Transverse colon (tissue), 4 donors: Measurements from ENCODE around the gene GNPAT. TPM values are rescaled to one million over a fixed set of nuclear protein-coding genes. Genes with fewer than 3 reads are reported as not detected.
A peak's percentile ranks its signal among the peaks of the same experiment; 100 is the strongest.

Source experiments
- DNase-seq: peaks from one replicate; pipeline ENCODE4 v3.0.0-alpha.2; 2019
- H3K27ac ChIP-seq, 4 donors: fragments of 200-600 bp; sonication (generic); 2 replicates each; pipeline ENCODE4 v1.5.1; 2016 to 2018; ENCODE audit warnings: inconsistent platforms in 4 of 4
- H3K27me3 ChIP-seq: fragments of 200-600 bp; sonication (generic); 2 replicates; pipeline ENCODE4 v1.5.1; 2017; ENCODE audit warnings: inconsistent platforms
- H3K36me3 ChIP-seq, 4 donors: fragments of 200-600 bp; sonication (generic); 2 replicates each; pipeline ENCODE4 v1.5.1; 2017 to 2019; ENCODE audit warnings: inconsistent platforms in 4 of 4
- H3K4me1 ChIP-seq, 4 donors: fragments of 200-600 bp; sonication (generic); 2 replicates each; pipeline ENCODE4 v1.5.1; 2017 to 2020; ENCODE audit warnings: inconsistent platforms in 4 of 4
- H3K4me3 ChIP-seq, 4 donors: fragments of 200-600 bp; sonication (generic); 1 replicate in 1 of 4; 2 replicates in 3 of 4; pipeline versions ENCODE4 v1.5.1 to v1.6.1; 2017 to 2019; ENCODE audit warnings: inconsistent platforms in 4 of 4
- H3K9me3 ChIP-seq, 2 donors: fragments of 200-600 bp; sonication (generic); 2 replicates each; pipeline ENCODE4 v1.5.1; 2017 to 2019; ENCODE audit warnings: inconsistent platforms in 2 of 2
- CTCF ChIP-seq, 5 experiments: fragments of 200-600 bp in 3 of 5; fragments of 450-650 bp in 2 of 5; sonication (generic) in 3 of 5; IDR thresholded peaks; 1 replicate in 2 of 5; 2 replicates in 3 of 5; pipeline ENCODE4 v1.5.1; 2016 to 2017; ENCODE audit warnings: antibody characterized with exemption in 5 of 5, inconsistent platforms in 3 of 5, mild to moderate bottlenecking in 2 of 5, moderate library complexity in 1 of 5
- EP300 ChIP-seq: sonication (generic); formaldehyde crosslinking; IDR thresholded peaks from one replicate; pipeline ENCODE4 v1.6.1; 2017; ENCODE audit warnings: antibody characterized with exemption, low read depth
- POLR2A ChIP-seq: fragments of 450-650 bp; IDR thresholded peaks from one replicate; pipeline ENCODE4 v1.6.1; 2016; ENCODE audit warnings: antibody characterized with exemption, mild to moderate bottlenecking, moderate library complexity
- POLR2AphosphoS5 ChIP-seq, 3 donors: sonication (generic); formaldehyde crosslinking; IDR thresholded peaks; one replicate each; pipeline ENCODE4 v1.6.1; 2016; ENCODE audit warnings: antibody characterized with exemption in 3 of 3
- WGBS, 2 donors: methylation state at CpG; one replicate each; pipeline ENCODE4 v1.1.5; 2018; ENCODE audit warnings: low coverage in 1 of 2; 5-methylcytosine and 5-hydroxymethylcytosine counted together
- in situ Hi-C, 4 donors: fragments of 200-750 bp; cut with MboI; loops; one replicate each; pipeline versions ENCODE4 v1.15.0 to v1.15.1; 2017; ENCODE audit warnings: low sequenced_read_pairs in 3 of 4, low pct_ligation_motif_present in 1 of 4, low pct_unique_long_range_greater_than_20kb in 1 of 4
- intact Hi-C: fragments of 100-400 bp; cut with DNase I; formaldehyde crosslinking; loops from one replicate; pipeline ENCODE4 v1.15.1; 2023; ENCODE audit warnings: low total_unique reads
- total RNA-seq, 4 donors: library from RNA; depleted of rRNA; stranded (reverse); fragments of >200 nt; gene quantifications; one replicate each; pipeline ENCODE4 v1.1.0, GENCODE V29; 2016

Gene GNPAT
- total RNA-seq, 4 donors from 2014 or later = 19.5 to 123 (median 36.8) TPM

- TF ChIP-seq POLR2A = no peak
- no peak for TF ChIP-seq EP300
- no peak for TF ChIP-seq POLR2AphosphoS5 (IDR thresholded peaks at IDR 0.05)
- no peak for TF ChIP-seq CTCF (IDR thresholded peaks at IDR 0.05)
- no peak overlapping the region for H3K4me3 ChIP-seq
- no peak overlapping the region for H3K27ac ChIP-seq
- 92 to 93% methylated on average over 4 to 11 of the region's 11 CpGs for WGBS, 2 donors
- no peak for DNase-seq
- H3K4me1 ChIP-seq = peaks cover 0 to 6% (median 0%) of the 10 kb centered on the region in 4 donors
- no peaks in the 10 kb centered on the region for H3K27me3 ChIP-seq
- intact Hi-C loops (no loop called here), in situ Hi-C loops (loop anchor here (25.0 kb wide), 2 partner anchors 308 to 434 kb away; no protein-coding TSS in a partner anchor)
- no peaks in the 10 kb centered on the region for H3K9me3 ChIP-seq
- peaks cover 0 to 18% (median 4%) of the 10 kb centered on the region in 4 donors for H3K36me3 ChIP-seq
Measured at GRCh38 chr1:231220801-231221200, 20.2 kb upstream of the GNPAT start.

GRCh38 chr1:231226156-231226555 lies 14.9 kb upstream of the GNPAT start:
- Histone ChIP-seq H3K9me3 (no peaks in the 10 kb centered on the region), H3K4me1 (no peaks in the 10 kb centered on the region), H3K36me3 (peaks cover 0 to 43% (median 15%) of the 10 kb centered on the region in 4 donors), H3K27me3 (no peaks in the 10 kb centered on the region), H3K4me3 (no peak overlapping the region), H3K27ac (no peak overlapping the region)
- DNase-seq = no peak
- in situ Hi-C loops (no loop called here), intact Hi-C loops (no loop called here)
- no peak for TF ChIP-seq CTCF (IDR thresholded peaks at IDR 0.05)
- no peak for TF ChIP-seq POLR2A
- no peak for TF ChIP-seq EP300
- no peak for TF ChIP-seq POLR2AphosphoS5 (IDR thresholded peaks at IDR 0.05)
- WGBS, 2 donors = 87% methylated on average over 7 of the region's 7 CpGs; no CpG with 5 or more reads in 1 of the 2 donors

- Histone ChIP-seq H3K4me3 (no peak overlapping the region), H3K4me1 (peaks cover 2 to 42% (median 33%) of the 10 kb centered on the region in 4 donors), H3K27me3 (no peaks in the 10 kb centered on the region), H3K36me3 (peaks cover 0 to 19% (median 8%) of the 10 kb centered on the region in 4 donors), H3K9me3 (no peaks in the 10 kb centered on the region), H3K27ac (no peak overlapping the region)
- intact Hi-C loops = no loop called here
- WGBS, 2 donors = 97 to 100% methylated on average over 5 to 10 of the region's 10 CpGs
- in situ Hi-C loops = no loop called here
- no peak for DNase-seq
- TF ChIP-seq POLR2A (no peak), CTCF (IDR thresholded peaks at IDR 0.05) (no peak), EP300 (no peak)
Measured at GRCh38 chr1:231231511-231231910, 9.5 kb upstream of the GNPAT start.

- DNase-seq = no peak
- in situ Hi-C loops (no loop called here), intact Hi-C loops (no loop called here)
- H3K9me3 ChIP-seq = no peaks in the 10 kb centered on the region
- peaks cover 0 to 12% (median 5%) of the 10 kb centered on the region in 4 donors for H3K36me3 ChIP-seq
- H3K27me3 ChIP-seq = no peaks in the 10 kb centered on the region
- H3K4me3 ChIP-seq = peak overlapping the region in 1 of 4 donors; percentile 18
- TF ChIP-seq POLR2AphosphoS5 (IDR thresholded peaks at IDR 0.05) = no peak
- no peak for TF ChIP-seq POLR2A
- TF ChIP-seq CTCF (IDR thresholded peaks at IDR 0.05) = no peak
- no peak for TF ChIP-seq EP300
- peaks cover 5 to 51% (median 36%) of the 10 kb centered on the region in 4 donors for H3K4me1 ChIP-seq
- H3K27ac ChIP-seq = peak overlapping the region; percentile 72 to 80 (median 78)
- 51 to 53% methylated on average over 10 to 14 of the region's 14 CpGs for WGBS, 2 donors
Measured at GRCh38 chr1:231232870-231233734, 7.9 kb upstream of the GNPAT start.
